RWPE2 (cell line): Measurements from ENCODE around the gene CTTN.

Experiments
- ATAC-seq: fragments of 200-7000 bp; cut with Tn5 transposase; 3 replicates; pipeline ENCODE4 v1.9.1; 2021; ENCODE audit warnings: low read depth
- DNase-seq: peaks from one replicate; pipeline ENCODE4 v3.0.0-alpha.2; 2020; ENCODE audit warnings: low spot score
- H3K27ac ChIP-seq: fragments of 450-650 bp; 2 replicates; pipeline ENCODE4 v1.5.1; 2017; ENCODE audit warnings: mild to moderate bottlenecking; ENCODE audit not compliant: poor library complexity, severe bottlenecking
- H3K27me3 ChIP-seq: fragments of 250-450 bp; sonication (Bioruptor Pico); 2 replicates; pipeline ENCODE4 v1.5.1; 2021; ENCODE audit warnings: mild to moderate bottlenecking, moderate library complexity; ENCODE audit not compliant: insufficient read depth, poor library complexity, severe bottlenecking
- H3K36me3 ChIP-seq: fragments of 250-450 bp; sonication (Bioruptor Pico); 2 replicates; pipeline ENCODE4 v1.5.1; 2020; ENCODE audit warnings: low read depth, mild to moderate bottlenecking, moderate library complexity
- H3K4me1 ChIP-seq: fragments of 250-450 bp; sonication (Bioruptor Pico); 2 replicates; pipeline ENCODE4 v1.5.1; 2021; ENCODE audit warnings: mild to moderate bottlenecking, moderate library complexity; ENCODE audit not compliant: insufficient read depth, poor library complexity, severe bottlenecking
- H3K4me3 ChIP-seq: fragments of 250-450 bp; sonication (Bioruptor Pico); 2 replicates; pipeline ENCODE4 v1.5.1; 2021; ENCODE audit warnings: mild to moderate bottlenecking, moderate library complexity; ENCODE audit not compliant: severe bottlenecking
- H3K9me3 ChIP-seq: fragments of 250-450 bp; sonication (Bioruptor Pico); 2 replicates; pipeline ENCODE4 v1.5.1; 2021; ENCODE audit warnings: mild to moderate bottlenecking, moderate library complexity; ENCODE audit not compliant: severe bottlenecking
- CTCF ChIP-seq: fragments of 450-650 bp; IDR thresholded peaks from one replicate; pipeline ENCODE4 v1.5.1; 2017; ENCODE audit warnings: mild to moderate bottlenecking, moderate library complexity; ENCODE audit not compliant: poor library complexity, severe bottlenecking

Gene CTTN

GRCh38 chr11:70455354-70455753 is 57.0 kb downstream of the CTTN start:
- DNase-seq (no peak), ATAC-seq (no peak)
- H3K36me3 ChIP-seq = no peaks in the 10 kb centered on the region
- H3K9me3 ChIP-seq = no peaks in the 10 kb centered on the region
- no peaks in the 10 kb centered on the region for H3K27me3 ChIP-seq
- no peaks in the 10 kb centered on the region for H3K4me1 ChIP-seq
- no peak for TF ChIP-seq CTCF
- no peak overlapping the region for H3K4me3 ChIP-seq
- H3K27ac ChIP-seq = no peak overlapping the region

GRCh38 chr11:70456921-70457532 is 58.7 kb downstream of the CTTN start:
- Histone ChIP-seq H3K9me3 (no peaks in the 10 kb centered on the region), H3K27me3 (no peaks in the 10 kb centered on the region), H3K36me3 (no peaks in the 10 kb centered on the region), H3K4me3 (no peak overlapping the region), H3K4me1 (no peaks in the 10 kb centered on the region), H3K27ac (no peak overlapping the region)
- DNase-seq (no peak), ATAC-seq (no peak)
- no peak for TF ChIP-seq CTCF

- H3K4me1 ChIP-seq = no peaks in the 10 kb centered on the region
- H3K36me3 ChIP-seq = no peaks in the 10 kb centered on the region
- H3K4me3 ChIP-seq = no peak overlapping the region
- no peak for TF ChIP-seq CTCF
- H3K9me3 ChIP-seq = no peaks in the 10 kb centered on the region
- no peak overlapping the region for H3K27ac ChIP-seq
- no peak for ATAC-seq
- no peak for DNase-seq
- no peaks in the 10 kb centered on the region for H3K27me3 ChIP-seq
These were observed 60.4 kb downstream of the CTTN start for GRCh38 chr11:70458736-70459135.

- H3K36me3 ChIP-seq = no peaks in the 10 kb centered on the region
- ATAC-seq (no peak), DNase-seq (no peak)
- H3K27me3 ChIP-seq = no peaks in the 10 kb centered on the region
- no peak overlapping the region for H3K4me3 ChIP-seq
- no peaks in the 10 kb centered on the region for H3K9me3 ChIP-seq
- no peaks in the 10 kb centered on the region for H3K4me1 ChIP-seq
- no peak for TF ChIP-seq CTCF
- H3K27ac ChIP-seq = no peak overlapping the region
These were observed 61.8 kb downstream of the CTTN start for GRCh38 chr11:70460111-70460510.

- H3K27ac ChIP-seq = no peak overlapping the region
- no peaks in the 10 kb centered on the region for H3K9me3 ChIP-seq
- no peaks in the 10 kb centered on the region for H3K4me1 ChIP-seq
- no peaks in the 10 kb centered on the region for H3K27me3 ChIP-seq
- H3K4me3 ChIP-seq = no peak overlapping the region
- DNase-seq (no peak), ATAC-seq (no peak)
- no peaks in the 10 kb centered on the region for H3K36me3 ChIP-seq
- TF ChIP-seq CTCF = no peak
These were observed 62.6 kb downstream of the CTTN start for GRCh38 chr11:70460964-70461363.
